Lower leg skin (tissue), 4 donors: Measurements from ENCODE around the gene IQCF5. TPM values are rescaled to one million over a fixed set of nuclear protein-coding genes. Genes with fewer than 3 reads are reported as not detected.
A peak's percentile ranks its signal among the peaks of the same experiment; 100 is the strongest.

Experiments used
- DNase-seq, 2 donors: peaks; one replicate each; pipeline ENCODE4 v3.0.0-alpha.2; 2019; ENCODE audit warnings: low spot score in 2 of 2
- H3K4me3 ChIP-seq: fragments of 200-600 bp; sonication (generic); 2 replicates; pipeline ENCODE4 v1.5.1; 2017; ENCODE audit warnings: mild to moderate bottlenecking, low read depth; ENCODE audit not compliant: poor library complexity, severe bottlenecking
- CTCF ChIP-seq, 3 donors: fragments of 450-650 bp; IDR thresholded peaks; one replicate each; pipeline ENCODE4 v1.5.1; 2016; ENCODE audit warnings: antibody characterized with exemption in 3 of 3, mild to moderate bottlenecking in 3 of 3, moderate library complexity in 2 of 3
- POLR2A ChIP-seq, 2 donors: fragments of 450-650 bp; IDR thresholded peaks; one replicate each; pipeline ENCODE4 v1.6.1; 2016 to 2017; ENCODE audit warnings: antibody characterized with exemption in 2 of 2, mild to moderate bottlenecking in 1 of 2, moderate library complexity in 1 of 2
- WGBS, 2 donors: methylation state at CpG; one replicate each; pipeline ENCODE4 v1.1.5; 2018; 5-methylcytosine and 5-hydroxymethylcytosine counted together
- intact Hi-C: fragments of 100-400 bp; cut with DNase I; formaldehyde crosslinking; loops from one replicate; pipeline ENCODE4 v1.15.0; 2023; ENCODE audit warnings: low total_unique reads
- total RNA-seq, 4 donors: library from RNA; depleted of rRNA; stranded (reverse); fragments of >200 nt; gene quantifications; one replicate each; pipeline ENCODE4 v1.1.0, GENCODE V29; 2016

IQCF5 gene
- total RNA-seq, 4 donors from 2014 or later: not detected

DNA sequence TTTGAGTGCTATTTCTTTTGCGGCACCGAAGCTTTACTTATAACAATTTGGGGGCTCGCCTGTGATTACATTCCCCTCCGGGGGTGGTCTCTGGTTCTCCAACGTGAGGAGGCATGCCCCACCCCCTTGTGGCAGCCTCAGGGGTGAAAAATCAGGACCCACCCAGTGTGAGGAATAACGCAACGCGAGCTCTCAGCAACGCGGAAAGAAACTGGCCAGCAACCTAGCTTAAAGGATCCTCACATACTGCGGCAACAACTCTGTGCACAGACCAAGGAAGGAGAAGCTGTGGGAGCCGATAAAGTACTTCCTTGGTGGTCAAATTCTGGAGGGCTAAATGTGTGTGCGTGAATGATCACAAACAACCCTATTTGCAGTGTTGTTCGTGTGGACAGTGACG, 22.0 kb upstream of the IQCF5 start:
- intact Hi-C loops: no loop called here
- TF ChIP-seq POLR2A (IDR thresholded peaks at IDR 0.05): no peak
- TF ChIP-seq CTCF (IDR thresholded peaks at IDR 0.05): no peak
- 87 to 89% methylated on average over 15 of the region's 15 CpGs for WGBS, 2 donors
- no peak overlapping the region for H3K4me3 ChIP-seq
- no peak for DNase-seq

GRCh38 chr3:51896607-51897305, 21.4 kb upstream of the IQCF5 start:
- TF ChIP-seq POLR2A (IDR thresholded peaks at IDR 0.05): no peak
- DNase-seq: no peak
- no peak overlapping the region for H3K4me3 ChIP-seq
- WGBS, 2 donors: 79 to 83% methylated on average over 10 of the region's 10 CpGs
- intact Hi-C loops: no loop called here

GRCh38 chr3:51894939-51895338, 19.5 kb upstream of the IQCF5 start:
- intact Hi-C loops: no loop called here
- H3K4me3 ChIP-seq: no peak overlapping the region
- WGBS, 2 donors: 93 to 95% methylated on average over 12 to 16 of the region's 16 CpGs
- TF ChIP-seq CTCF (IDR thresholded peaks at IDR 0.05) (no peak), POLR2A (IDR thresholded peaks at IDR 0.05) (no peak)
- no peak for DNase-seq

GRCh38 chr3:51894391-51894790, 19.0 kb upstream of the IQCF5 start:
- intact Hi-C loops: no loop called here

GRCh38 chr3:51891242-51892039, 16.0 kb upstream of the IQCF5 start:
- H3K4me3 ChIP-seq: no peak overlapping the region
- no peak for DNase-seq
- WGBS, 2 donors: 66 to 74% methylated on average over 7 of the region's 7 CpGs
- intact Hi-C loops: no loop called here
- TF ChIP-seq CTCF (IDR thresholded peaks at IDR 0.05) (no peak), POLR2A (IDR thresholded peaks at IDR 0.05) (no peak)

More at GRCh38 chr3:51894391-51894790, 19.0 kb upstream of the IQCF5 start:
- DNase-seq: no peak
- TF ChIP-seq POLR2A (IDR thresholded peaks at IDR 0.05) (no peak), CTCF (IDR thresholded peaks at IDR 0.05) (no peak)
- WGBS, 2 donors: 76 to 78% methylated on average over 4 of the region's 4 CpGs
- no peak overlapping the region for H3K4me3 ChIP-seq

GRCh38 chr3:51888463-51889105, 13.2 kb upstream of the IQCF5 start:
- no peak overlapping the region for H3K4me3 ChIP-seq
- TF ChIP-seq CTCF (IDR thresholded peaks at IDR 0.05): no peak
- TF ChIP-seq POLR2A (IDR thresholded peaks at IDR 0.05): no peak
- peak in 1 of 2 donors; percentile 46 for DNase-seq
- 95 to 96% methylated on average over 12 of the region's 12 CpGs for WGBS, 2 donors
- intact Hi-C loops: no loop called here
